Ectodermal cell (in vitro differentiated cells): ENCODE data around the gene SVIL.
A peak's percentile ranks its signal among the peaks of the same experiment; 100 is the strongest.
"Not testable (repeated sequence)": the region's sequence is repeated elsewhere in the genome, so short reads cannot be mapped to it uniquely, and the experiment has no call there.

Experiments
- H3K27ac ChIP-seq: 2 replicates; pipeline ENCODE4 v1.7.0; 2013; ENCODE audit warnings: mild to moderate bottlenecking, low read depth, low read length; ENCODE audit not compliant: insufficient read depth, poor library complexity, severe bottlenecking
- H3K27me3 ChIP-seq: 2 replicates; pipeline ENCODE4 v1.7.0; 2013; ENCODE audit warnings: mild to moderate bottlenecking, low read length; ENCODE audit not compliant: insufficient read depth, control insufficient read depth, poor library complexity, severe bottlenecking
- H3K36me3 ChIP-seq: one replicate; pipeline ENCODE4 v1.7.0; 2013; ENCODE audit warnings: low read length; ENCODE audit not compliant: control insufficient read depth, insufficient read depth
- H3K4me1 ChIP-seq: one replicate; pipeline ENCODE4 v1.7.0; 2013; ENCODE audit warnings: low read length; ENCODE audit not compliant: control insufficient read depth, insufficient read depth
- H3K4me3 ChIP-seq: 2 replicates; pipeline ENCODE4 v1.7.0; 2013; ENCODE audit warnings: low read depth, low read length, control low read depth; ENCODE audit not compliant: insufficient read depth
- H3K9me3 ChIP-seq: 2 replicates; pipeline ENCODE4 v1.7.0; 2013; ENCODE audit warnings: mild to moderate bottlenecking, low read length, moderate library complexity; ENCODE audit not compliant: control insufficient read depth
- WGBS, 2 experiments: methylation state at CpG; one replicate each; pipeline ENCODE4 v1.1.7; 2013; ENCODE audit warnings: missing lambda C conversion rate in 2 of 2; 5-methylcytosine and 5-hydroxymethylcytosine counted together

SVIL gene

DNA sequence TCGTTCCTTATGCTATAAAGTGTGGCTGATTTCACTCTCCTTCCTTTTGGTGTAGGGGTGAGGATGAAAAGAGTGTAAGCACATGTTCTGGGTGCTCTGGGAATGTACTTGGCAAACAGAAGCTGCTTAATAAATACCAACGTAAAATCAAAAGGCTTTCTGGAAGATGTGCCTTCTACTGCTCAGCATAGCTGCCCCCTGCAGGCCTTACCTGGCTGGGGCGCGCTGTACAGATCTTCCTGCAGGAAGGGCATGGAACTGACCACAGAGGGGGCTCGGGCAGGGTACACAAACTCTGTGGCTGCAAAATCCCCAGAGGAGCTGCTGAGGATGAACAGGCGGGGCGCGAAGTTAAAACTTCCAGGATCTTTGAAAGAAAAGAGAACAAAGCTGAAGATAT lies 169.4 kb downstream of the SVIL start:
- Histone ChIP-seq H3K4me3 (no peak overlapping the region), H3K36me3 (peaks cover 25% of the 10 kb centered on the region), H3K27me3 (no peaks in the 10 kb centered on the region), H3K4me1 (no peaks in the 10 kb centered on the region), H3K9me3 (no peaks in the 10 kb centered on the region), H3K27ac (no peak overlapping the region)
- 91% methylated on average over 8 of the region's 8 CpGs for WGBS, 2 experiments

DNA sequence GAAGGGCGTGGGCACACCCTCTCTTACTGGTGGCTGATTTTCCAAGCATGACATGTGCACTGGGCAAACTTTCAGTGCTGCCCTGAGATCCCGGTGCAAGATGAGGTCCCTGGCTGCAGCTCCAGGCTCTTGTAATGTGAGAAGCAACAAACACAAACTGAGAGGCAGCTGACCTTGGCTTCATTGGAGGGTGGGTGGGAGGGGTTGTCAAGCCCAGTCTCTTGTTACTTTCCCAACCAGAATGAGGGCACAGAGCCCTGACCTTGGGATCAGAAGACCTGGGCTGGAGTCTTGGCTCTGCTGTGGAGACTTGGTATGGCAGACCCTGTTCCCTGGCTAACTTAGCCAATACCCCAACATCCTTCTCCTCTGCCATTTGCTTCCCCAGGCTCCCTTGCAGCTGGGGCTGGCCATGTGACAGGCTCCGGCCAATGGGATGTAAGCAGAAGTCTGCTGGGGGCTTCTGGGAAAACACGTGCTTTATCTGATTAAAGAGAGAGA lies 170.1 kb downstream of the SVIL start:
- WGBS, 2 experiments, result 72 to 74% methylated on average over 4 of the region's 4 CpGs
- H3K4me3 ChIP-seq, H3K9me3 ChIP-seq, H3K27me3 ChIP-seq, H3K4me1 ChIP-seq, H3K27ac ChIP-seq: not testable (repeated sequence)
- peaks cover 31% of the 10 kb centered on the region for H3K36me3 ChIP-seq

DNA sequence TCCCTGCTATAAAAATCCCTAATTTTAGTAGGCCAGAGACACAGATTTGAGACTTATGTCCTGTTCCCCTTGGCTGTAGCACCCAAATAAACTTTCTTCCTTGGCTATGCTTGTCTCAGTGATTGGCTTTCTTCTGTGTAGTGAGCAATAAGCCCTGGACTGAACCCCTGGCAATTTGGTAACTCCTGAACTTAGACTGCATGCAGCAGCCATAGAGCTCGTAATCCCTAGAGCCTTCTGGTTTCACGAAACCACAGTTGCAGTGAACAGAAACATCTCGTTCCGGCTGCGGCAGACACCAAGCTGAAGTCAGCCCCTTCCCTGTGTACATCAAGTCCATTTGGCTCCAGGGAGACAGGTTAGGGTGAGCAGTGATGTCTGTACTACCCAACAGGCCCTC lies 173.7 kb downstream of the SVIL start:
- 78 to 80% methylated on average over 5 of the region's 5 CpGs for WGBS, 2 experiments

DNA sequence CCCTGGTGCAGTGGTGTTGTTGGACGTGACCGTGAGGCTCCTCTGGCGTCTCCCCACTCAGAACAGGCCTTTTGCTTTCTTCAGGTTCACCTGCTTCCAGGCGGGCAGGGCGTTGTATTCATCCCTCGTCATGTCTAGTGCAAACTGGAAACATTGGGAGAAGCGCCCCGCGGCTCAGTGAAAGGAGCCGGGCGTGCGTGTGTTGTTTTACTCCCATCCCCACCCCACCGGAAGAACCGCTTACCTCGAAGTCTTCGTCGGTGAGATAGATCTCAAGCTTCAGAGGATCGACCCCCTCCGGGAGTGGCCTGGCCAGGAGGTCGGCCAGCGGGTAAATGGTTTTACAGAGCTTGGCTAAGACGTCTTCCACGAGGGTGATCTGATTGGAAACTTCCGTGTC lies 176.6 kb downstream of the SVIL start:
- 89 to 90% methylated on average over 24 of the region's 24 CpGs for WGBS, 2 experiments

More for the DNA sequence above, 173.7 kb downstream of the SVIL start:
- Histone ChIP-seq H3K36me3 (peaks cover 26% of the 10 kb centered on the region), H3K27ac (no peak overlapping the region), H3K27me3 (no peaks in the 10 kb centered on the region), H3K4me1 (no peaks in the 10 kb centered on the region), H3K4me3 (no peak overlapping the region), H3K9me3 (no peaks in the 10 kb centered on the region)

DNA sequence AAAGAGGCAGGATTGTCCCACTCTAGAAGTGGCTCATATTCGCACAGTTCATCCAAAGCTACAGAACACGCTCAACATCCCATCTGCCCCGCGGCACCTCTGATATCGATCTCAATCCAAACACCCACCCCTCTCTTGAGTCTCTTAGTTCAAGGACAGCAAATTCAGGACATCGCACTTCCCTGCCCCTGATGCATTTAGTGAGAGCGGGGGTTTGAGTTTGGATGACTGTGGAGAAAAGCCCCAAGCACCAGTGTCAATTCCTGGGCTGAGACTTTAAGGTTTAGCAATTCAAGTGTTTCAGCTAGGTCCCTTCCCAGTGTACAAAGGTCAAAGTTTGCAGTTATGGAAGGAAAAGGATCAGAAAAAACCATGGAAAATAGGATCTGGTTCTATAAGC lies 179.7 kb downstream of the SVIL start:
- Histone ChIP-seq H3K36me3 (peaks cover 6% of the 10 kb centered on the region), H3K4me1 (no peaks in the 10 kb centered on the region), H3K9me3 (no peaks in the 10 kb centered on the region), H3K4me3 (no peak overlapping the region), H3K27me3 (no peaks in the 10 kb centered on the region), H3K27ac (no peak overlapping the region)
- 97 to 98% methylated on average over 7 of the region's 7 CpGs for WGBS, 2 experiments

More for the DNA sequence above, 176.6 kb downstream of the SVIL start:
- not testable (repeated sequence) for H3K4me3 ChIP-seq, H3K27ac ChIP-seq, H3K9me3 ChIP-seq, H3K4me1 ChIP-seq, H3K27me3 ChIP-seq
- H3K36me3 ChIP-seq, result peaks cover 18% of the 10 kb centered on the region

DNA sequence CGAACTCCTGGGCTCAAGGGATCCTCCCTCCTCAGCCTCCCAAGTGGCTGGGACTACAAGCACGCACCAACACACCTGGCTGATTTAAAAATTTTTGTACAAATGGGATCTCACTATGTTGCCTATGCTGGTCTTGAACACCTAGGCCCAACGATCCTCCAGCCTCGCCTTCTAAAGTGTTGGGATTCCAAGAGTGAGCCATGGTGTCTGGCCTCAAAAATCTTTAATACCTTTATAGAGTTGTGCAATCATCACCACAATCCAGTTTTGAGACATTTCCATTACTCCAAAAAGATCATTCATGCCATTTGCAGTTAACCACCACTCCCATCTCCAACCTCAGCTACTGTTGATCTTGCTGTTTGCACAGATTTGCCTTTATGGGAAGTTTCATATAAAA lies 180.5 kb downstream of the SVIL start:
- Histone ChIP-seq H3K36me3 (no peaks in the 10 kb centered on the region), H3K9me3 (no peaks in the 10 kb centered on the region), H3K4me3 (no peak overlapping the region), H3K27ac (no peak overlapping the region), H3K27me3 (no peaks in the 10 kb centered on the region), H3K4me1 (no peaks in the 10 kb centered on the region)
- 71 to 74% methylated on average over 4 of the region's 4 CpGs for WGBS, 2 experiments

DNA sequence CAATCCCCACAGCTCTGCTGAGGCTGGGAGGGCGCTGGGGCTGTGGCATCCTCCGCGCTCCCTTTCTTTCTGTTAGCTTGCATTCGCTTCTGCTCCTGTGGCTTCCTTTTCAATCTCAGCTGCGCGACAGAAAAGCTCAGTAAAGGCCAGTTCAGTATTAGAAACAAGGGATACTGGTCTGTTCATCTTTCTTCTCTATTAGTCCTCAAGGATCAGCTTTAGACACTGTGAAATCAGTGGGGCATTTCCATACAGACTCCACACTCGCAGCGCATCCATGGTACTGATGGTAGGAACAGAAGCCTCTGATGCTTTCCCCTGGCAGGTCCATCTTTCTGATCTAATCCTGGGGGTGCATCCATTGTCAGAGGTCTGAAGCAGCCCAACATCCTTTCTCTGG lies 182.2 kb downstream of the SVIL start:
- Histone ChIP-seq H3K9me3 (no peaks in the 10 kb centered on the region), H3K36me3 (no peaks in the 10 kb centered on the region), H3K27me3 (no peaks in the 10 kb centered on the region), H3K4me1 (no peaks in the 10 kb centered on the region), H3K27ac (peak overlapping the region; percentile 36), H3K4me3 (no peak overlapping the region)
- WGBS, 2 experiments, result 81 to 85% methylated on average over 8 of the region's 8 CpGs

DNA sequence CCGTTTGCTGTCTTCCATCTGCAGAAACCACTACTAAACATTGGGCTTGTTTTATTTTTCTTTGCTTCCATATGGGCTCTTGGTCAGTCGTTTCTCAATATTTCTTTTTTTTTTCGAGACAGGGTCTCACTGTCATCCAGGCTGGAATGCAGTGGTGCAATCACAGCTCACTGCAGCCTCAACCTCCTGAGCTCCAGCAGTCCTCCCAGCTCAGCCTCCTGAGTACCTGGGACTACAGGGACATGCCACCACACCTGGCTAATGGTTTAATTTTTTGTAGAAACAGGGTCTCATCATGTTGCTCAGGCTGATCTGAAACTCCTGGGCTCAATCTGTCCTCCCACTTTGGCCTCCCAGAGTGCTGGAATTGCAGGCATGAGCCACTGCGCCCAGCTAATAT lies 182.8 kb downstream of the SVIL start:
- H3K4me1 ChIP-seq, result no peaks in the 10 kb centered on the region
- no peaks in the 10 kb centered on the region for H3K27me3 ChIP-seq
- no peak overlapping the region for H3K27ac ChIP-seq
- no peaks in the 10 kb centered on the region for H3K9me3 ChIP-seq
- no peak overlapping the region for H3K4me3 ChIP-seq
- WGBS, 2 experiments, result 64 to 68% methylated on average over 4 of the region's 4 CpGs
- no peaks in the 10 kb centered on the region for H3K36me3 ChIP-seq

DNA sequence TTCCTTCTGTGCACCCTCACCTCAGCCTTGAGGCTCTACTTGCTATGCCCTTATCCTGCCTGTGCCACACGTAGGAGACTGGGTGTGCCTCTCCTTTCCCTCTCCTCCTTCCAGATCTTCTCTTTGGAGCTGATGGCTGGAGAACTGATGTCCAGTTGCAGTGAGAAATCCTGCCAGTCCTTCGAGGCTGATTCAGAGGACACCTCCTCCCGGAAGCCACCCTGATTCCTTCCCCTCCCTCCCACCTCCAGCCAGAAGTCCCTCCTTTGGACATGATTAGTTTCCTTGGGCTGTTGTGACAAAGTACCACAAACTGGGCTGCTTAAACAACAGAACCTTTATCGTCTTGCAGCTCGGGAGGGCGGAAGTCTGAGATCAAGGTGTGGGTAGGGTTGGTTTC lies 184.4 kb downstream of the SVIL start:
- WGBS, 2 experiments, result 93 to 96% methylated on average over 6 of the region's 6 CpGs
- no peak overlapping the region for H3K4me3 ChIP-seq
- no peak overlapping the region for H3K27ac ChIP-seq
- H3K4me1 ChIP-seq, result no peaks in the 10 kb centered on the region
- no peaks in the 10 kb centered on the region for H3K36me3 ChIP-seq
- H3K27me3 ChIP-seq, result no peaks in the 10 kb centered on the region
- H3K9me3 ChIP-seq, result no peaks in the 10 kb centered on the region

DNA sequence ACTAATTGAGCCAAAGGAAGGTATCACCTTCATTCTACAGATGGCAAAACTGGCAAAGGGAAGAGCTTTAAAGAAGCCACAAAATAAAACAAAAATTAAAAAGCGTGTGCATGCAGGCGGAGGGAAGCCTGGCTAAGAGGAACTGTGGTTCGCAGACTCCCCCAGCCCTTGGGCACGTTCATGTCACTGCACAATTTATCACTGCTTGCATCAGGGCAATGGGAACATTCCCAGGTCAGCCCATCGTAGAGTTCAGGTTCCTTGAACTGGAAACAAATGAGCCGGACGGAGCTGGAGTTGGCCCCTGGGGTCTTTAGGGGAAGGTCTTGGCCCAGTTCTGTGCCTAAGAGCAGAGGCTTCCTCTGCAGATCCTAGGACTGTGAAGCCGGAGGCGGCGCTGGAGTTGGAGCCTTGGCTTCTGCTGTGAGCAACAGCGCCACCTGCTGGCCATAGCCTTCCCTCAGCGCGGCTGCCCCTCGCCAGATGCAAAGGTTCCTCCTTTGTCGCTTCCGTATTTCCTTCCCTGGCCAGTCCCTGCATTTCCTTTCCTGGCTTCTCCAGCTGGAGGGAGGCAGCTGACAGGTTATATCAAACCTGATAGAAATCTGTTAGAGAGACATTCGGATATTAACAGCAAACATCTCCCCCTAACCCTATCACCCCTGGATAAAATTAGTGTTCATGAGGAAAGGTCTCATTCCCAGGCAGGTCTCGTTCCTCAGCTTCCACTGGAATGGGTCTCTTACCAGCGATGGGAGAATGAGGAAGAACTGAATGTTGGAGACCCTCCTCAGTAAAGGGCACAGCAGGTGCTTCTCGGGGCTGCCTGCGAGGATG lies 185.8 kb downstream of the SVIL start:
- H3K9me3 ChIP-seq, H3K4me3 ChIP-seq, H3K27me3 ChIP-seq, H3K27ac ChIP-seq, H3K36me3 ChIP-seq, H3K4me1 ChIP-seq: not testable (repeated sequence)
- 41 to 43% methylated on average over 19 of the region's 21 CpGs for WGBS, 2 experiments
